H1 (cell line): ENCODE results near the gene TXNRD3. TPM values are rescaled to one million over a fixed set of nuclear protein-coding genes. Genes with fewer than 3 reads are reported as not detected.

Experiments used
- CTBP2 ChIP-seq: IDR thresholded peaks from 2 replicates; pipeline ENCODE4 v1.7.0; 2011; ENCODE audit warnings: borderline replicate concordance, mild to moderate bottlenecking, moderate library complexity, mixed read lengths, low read length; ENCODE audit not compliant: insufficient read depth, insufficient read length
- HDAC2 ChIP-seq, 2 experiments: fragments of 300-600 bp in 1 of 2; sonication (generic) in 1 of 2; IDR thresholded peaks; 2 replicates each; pipeline ENCODE4 v1.6.1; 2011 to 2012; ENCODE audit warnings: low read depth in 2 of 2, low read length in 2 of 2, mild to moderate bottlenecking in 2 of 2, moderate library complexity in 2 of 2, borderline replicate concordance in 1 of 2, inconsistent platforms in 1 of 2
- SIRT6 ChIP-seq: IDR thresholded peaks from one replicate; pipeline ENCODE4 v1.7.1; 2012; ENCODE audit warnings: low read length, inconsistent platforms
- TAF1 ChIP-seq: IDR thresholded peaks from 2 replicates; pipeline ENCODE4 v1.6.1; 2011; ENCODE audit warnings: mild to moderate bottlenecking, low read depth, low read length
- polyA plus RNA-seq, 7 experiments: library from polyadenylated mRNA; depleted of rRNA in 3 of 7; stranded (reverse) in 5 of 7; unstranded in 2 of 7; fragments of >200 nt in 5 of 7; fragments of 200-250 nt in 2 of 7; gene quantifications; 1 replicate in 5 of 7; 2 replicates in 1 of 7; 4 replicates in 1 of 7; pipeline versions ENCODE4 v1.2.1 to v1.2.3, GENCODE V29; 2011 to 2013; ENCODE audit warnings: missing spikeins in 2 of 7, mixed read lengths in 2 of 7
- total RNA-seq: library from RNA; stranded (reverse); fragmentation: NEBNext Ultra II Directional; extraction: Animal tissue kit (Norgen Biotek cat#: 25700); gene quantifications from 2 replicates; pipeline ENCODE4 v1.2.1, GENCODE V29; 2021

The TXNRD3 gene
- total and polyA plus RNA-seq, 2 of the 8 experiments (the other 6 are each of a cell fraction or from before 2014, with no cell fraction given) = 3.4 to 4.3 TPM

DNA sequence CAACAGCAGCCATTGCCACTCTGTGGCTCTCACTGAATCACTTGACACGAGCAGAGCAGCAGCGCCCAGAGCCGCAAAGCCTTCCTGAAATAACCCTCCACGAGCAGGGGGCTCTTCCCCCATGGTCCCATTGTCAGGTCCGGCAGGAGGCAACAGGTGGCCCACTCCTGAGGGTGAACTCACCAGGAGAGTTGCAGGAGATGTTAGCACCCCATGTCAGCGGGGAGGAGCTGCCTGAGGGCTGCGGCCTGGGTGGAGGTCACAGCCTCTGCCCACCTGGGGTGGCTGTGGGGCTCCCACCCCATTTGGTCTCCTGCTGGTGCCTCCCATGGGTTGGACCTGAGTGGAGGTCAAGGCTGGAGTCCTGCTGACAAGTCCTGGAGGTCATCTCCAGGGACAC, 83.8 kb downstream of the TXNRD3 start (continued):
- TF ChIP-seq CTBP2 = no peak
- TF ChIP-seq HDAC2 (IDR thresholded peaks at IDR 0.05; ENCODE audit: borderline replicate concordance in 1 of 2, low read depth in 2 of 2, low read length in 2 of 2) = no peak
- no peak for TF ChIP-seq SIRT6
- no peak for TF ChIP-seq TAF1
- TF ChIP-seq, all 59 proteins: peak for 0
